Loucy (cell line): ENCODE data around the gene KLF2.

Source experiments
- EZH2phosphoT487 ChIP-seq: fragments of 200-600 bp; IDR thresholded peaks from 2 replicates; pipeline ENCODE4 v1.6.1; 2018; ENCODE audit warnings: antibody characterized with exemption, mild to moderate bottlenecking, moderate library complexity, borderline replicate concordance
- TF ChIP-seq, protein P1 (sequence below): fragments of 200-600 bp; sonication (generic); conservative IDR thresholded peaks from 2 replicates; pipeline ENCODE4 v1.5.1; 2014; ENCODE audit warnings: mild to moderate bottlenecking, antibody characterized with exemption, low read length

DNA sequence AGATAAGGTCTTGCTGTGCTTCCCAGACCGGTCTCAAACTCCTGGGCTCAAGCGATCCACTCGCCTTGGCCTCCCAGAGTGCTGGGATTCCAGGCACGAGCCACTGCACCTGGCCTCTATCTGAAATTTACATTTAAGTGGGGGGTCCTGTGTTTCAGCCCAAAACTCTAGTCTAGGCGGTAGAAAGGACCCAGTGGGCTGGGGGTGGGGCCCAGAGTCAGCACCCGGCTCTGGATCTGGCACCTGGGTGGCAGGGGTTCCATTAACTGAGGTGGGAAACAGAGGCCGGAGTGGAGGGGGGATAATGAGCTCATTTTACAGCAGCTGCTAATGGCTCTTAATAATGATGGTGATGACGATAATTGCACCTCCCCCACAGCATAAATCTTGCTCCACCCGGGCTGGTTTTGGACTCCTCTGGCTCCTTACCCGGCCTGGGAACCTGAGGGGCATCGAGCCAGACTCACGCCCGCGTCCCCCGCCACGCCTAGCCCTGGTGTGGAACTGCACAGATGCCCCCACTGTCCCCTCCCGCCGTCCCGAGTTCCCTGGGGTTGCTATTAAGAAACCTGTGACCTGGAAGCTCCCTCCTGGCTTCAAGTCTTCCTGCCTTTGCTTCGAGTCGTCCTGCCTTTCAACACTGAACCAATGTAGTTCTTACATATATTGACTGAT, 17.8 kb upstream of the KLF2 start:
- TF ChIP-seq, protein P1, sequence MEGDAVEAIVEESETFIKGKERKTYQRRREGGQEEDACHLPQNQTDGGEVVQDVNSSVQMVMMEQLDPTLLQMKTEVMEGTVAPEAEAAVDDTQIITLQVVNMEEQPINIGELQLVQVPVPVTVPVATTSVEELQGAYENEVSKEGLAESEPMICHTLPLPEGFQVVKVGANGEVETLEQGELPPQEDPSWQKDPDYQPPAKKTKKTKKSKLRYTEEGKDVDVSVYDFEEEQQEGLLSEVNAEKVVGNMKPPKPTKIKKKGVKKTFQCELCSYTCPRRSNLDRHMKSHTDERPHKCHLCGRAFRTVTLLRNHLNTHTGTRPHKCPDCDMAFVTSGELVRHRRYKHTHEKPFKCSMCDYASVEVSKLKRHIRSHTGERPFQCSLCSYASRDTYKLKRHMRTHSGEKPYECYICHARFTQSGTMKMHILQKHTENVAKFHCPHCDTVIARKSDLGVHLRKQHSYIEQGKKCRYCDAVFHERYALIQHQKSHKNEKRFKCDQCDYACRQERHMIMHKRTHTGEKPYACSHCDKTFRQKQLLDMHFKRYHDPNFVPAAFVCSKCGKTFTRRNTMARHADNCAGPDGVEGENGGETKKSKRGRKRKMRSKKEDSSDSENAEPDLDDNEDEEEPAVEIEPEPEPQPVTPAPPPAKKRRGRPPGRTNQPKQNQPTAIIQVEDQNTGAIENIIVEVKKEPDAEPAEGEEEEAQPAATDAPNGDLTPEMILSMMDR: no peak
- TF ChIP-seq EZH2phosphoT487: no peak
